Measurements from ENCODE around the gene GPRIN3.

DNA sequence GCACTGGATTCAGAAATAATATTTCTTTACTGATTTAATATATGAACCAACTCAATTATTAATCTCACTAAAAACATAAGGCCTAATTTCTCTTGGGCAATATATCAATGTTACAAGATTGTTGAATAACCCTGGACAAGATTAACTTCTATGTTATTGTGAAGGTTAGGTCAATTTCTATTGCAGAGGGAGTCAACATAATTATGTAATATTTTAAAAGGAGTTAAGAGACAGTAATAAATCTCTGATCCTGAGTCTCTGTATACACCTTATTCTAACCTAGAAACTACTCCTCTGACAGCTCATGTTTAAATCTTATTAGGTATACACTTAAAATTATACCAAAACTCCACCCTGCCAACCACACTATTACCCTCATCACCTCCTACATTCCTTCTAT, 15.1 kb upstream of the GPRIN3 start:
- no peak for TF ChIP-seq EZH2 (IDR thresholded peaks at IDR 0.05)
- TF ChIP-seq POLR2AphosphoS5 (IDR thresholded peaks at IDR 0.05; ENCODE audit: borderline replicate concordance, low read depth, low read length) = no peak

Data from SK-N-MC (cell line).